Adrenal gland (tissue), 12 donors: ENCODE measurements around the gene EHD1. TPM values are rescaled to one million over a fixed set of nuclear protein-coding genes. Genes with fewer than 3 reads are reported as not detected.

Experiments used
- DNase-seq, 7 donors: peaks; one replicate each; pipeline ENCODE4 v3.0.0-alpha.2; 2019 to 2020
- H3K27ac ChIP-seq, 5 donors: fragments of 200-600 bp; sonication (generic) in 4 of 5; 1 replicate in 3 of 5; 2 replicates in 2 of 5; pipeline versions ENCODE4 v1.5.1 to v1.8.0; 2016 to 2020; ENCODE audit warnings: mild to moderate bottlenecking in 1 of 5
- H3K27me3 ChIP-seq: fragments of 200-600 bp; 2 replicates; pipeline ENCODE4 v1.8.0; 2021
- H3K36me3 ChIP-seq, 2 donors: fragments of 200-600 bp; replicated peaks in 1 of 2; 1 replicate in 1 of 2; 2 replicates in 1 of 2; pipeline versions ENCODE4 v1.5.1 to v1.8.0; 2018 to 2022
- H3K4me1 ChIP-seq, 2 donors: fragments of 200-600 bp; replicated peaks in 1 of 2; 1 replicate in 1 of 2; 2 replicates in 1 of 2; pipeline versions ENCODE4 v1.5.1 to v1.8.0; 2018 to 2021
- H3K4me3 ChIP-seq, 4 donors: fragments of 200-600 bp; sonication (generic) in 3 of 4; one replicate each; pipeline ENCODE4 v1.5.1; 2016 to 2018
- H3K9me3 ChIP-seq, 3 donors: fragments of 200-600 bp; sonication (generic) in 1 of 3; replicated peaks in 1 of 3; 1 replicate in 2 of 3; 2 replicates in 1 of 3; pipeline versions ENCODE4 v1.5.1 to v1.8.0; 2016 to 2021
- CTCF ChIP-seq, 6 experiments: fragments of 450-650 bp in 4 of 6; fragments of 200-600 bp in 2 of 6; sonication (generic) in 1 of 6; IDR thresholded peaks; 1 replicate in 5 of 6; 2 replicates in 1 of 6; pipeline versions ENCODE4 v1.5.1 to v1.8.0; 2016 to 2021; ENCODE audit warnings: antibody characterized with exemption in 6 of 6, mild to moderate bottlenecking in 2 of 6, moderate library complexity in 1 of 6
- POLR2A ChIP-seq, 2 donors: fragments of 450-650 bp; IDR thresholded peaks; one replicate each; pipeline ENCODE4 v1.6.1; 2017; ENCODE audit warnings: antibody characterized with exemption in 2 of 2, mild to moderate bottlenecking in 2 of 2, moderate library complexity in 1 of 2
- WGBS, 4 donors: extraction: QIAGEN DNeasy Blood & Tissue Kit in 2 of 4; methylation state at CpG; one replicate each; pipeline versions ENCODE4 v1.1.5 to v1.1.7; 2013 to 2017; 5-methylcytosine and 5-hydroxymethylcytosine counted together
- intact Hi-C, 2 donors: fragments of 100-400 bp; cut with DNase I; formaldehyde crosslinking; loops; one replicate each; pipeline versions ENCODE4 v1.14.1 to v1.15.0; 2022 to 2023
- polyA plus RNA-seq, 3 donors: library from polyadenylated mRNA; stranded (reverse); fragments of 200-250 nt in 2 of 3; fragments of 350-450 nt in 1 of 3; fragmentation: Illumina TruSeq in 1 of 3; extraction: RNeasy Lipid Tissue Mini Kit (QIAGEN cat#74804) in 1 of 3; gene quantifications; one replicate each; pipeline ENCODE4 v1.2.3, GENCODE V29; 2013 to 2014
- total RNA-seq, 9 donors: library from RNA; depleted of rRNA in 4 of 9; stranded (reverse); fragments of >200 nt in 4 of 9; fragments of 120-200 nt in 1 of 9; fragmentation: NEBNext Ultra II Directional in 1 of 9; extraction: Animal tissue kit (Norgen Biotek cat#: 25700) in 1 of 9; gene quantifications; one replicate each; pipeline versions ENCODE4 v1.1.0 to v1.2.4, GENCODE V29; 2013 to 2023
- donor health status: healthy with polysubstance abuse.
- donor health status: Bipolar disorder and iron deficiency.
- donor health status: DM: yes; HTN: yes; CAD: no.
- donor health status: DM: no; HTN: no; CAD: no.
- donor health status: DM: no; HTN: no; CAD: no.
- donor health status: DM: yes; HTN: yes; CAD: no.

Gene EHD1
- total and polyA plus RNA-seq, 12 donors, result 14.3 to 107 (median 52.9) TPM

- DNase-seq, result no peak
- no peak for TF ChIP-seq POLR2A (IDR thresholded peaks at IDR 0.05)
- no peak for TF ChIP-seq CTCF (IDR thresholded peaks at IDR 0.05)
- intact Hi-C loops, result no loop called here
- 66 to 77% (median 72%) methylated on average over 3 of the region's 3 CpGs for WGBS, 4 donors
- Histone ChIP-seq H3K9me3 (no peaks in the 10 kb centered on the region), H3K4me3 (no peak overlapping the region), H3K4me1 (peaks cover 23 to 52% of the 10 kb centered on the region in 2 donors), H3K27me3 (no peaks in the 10 kb centered on the region), H3K27ac (peak overlapping the region in 1 of 5 donors; percentile 68), H3K36me3 (peaks cover 0 to 36% of the 10 kb centered on the region in 2 donors)
These were observed 6.9 kb downstream of the EHD1 start for GRCh38 chr11:64871492-64871891.

GRCh38 chr11:64870893-64871466, 7.4 kb downstream of the EHD1 start:
- intact Hi-C loops, result no loop called here
- no peak for DNase-seq
- peaks cover 0 to 36% of the 10 kb centered on the region in 2 donors for H3K36me3 ChIP-seq
- no peaks in the 10 kb centered on the region for H3K27me3 ChIP-seq
- no peaks in the 10 kb centered on the region for H3K9me3 ChIP-seq
- H3K4me3 ChIP-seq, result no peak overlapping the region
- 66 to 93% (median 71%) methylated on average over 3 to 20 of the region's 20 CpGs for WGBS, 4 donors
- H3K4me1 ChIP-seq, result peaks cover 18 to 50% of the 10 kb centered on the region in 2 donors
- TF ChIP-seq POLR2A (IDR thresholded peaks at IDR 0.05) (no peak), CTCF (IDR thresholded peaks at IDR 0.05) (no peak)
- H3K27ac ChIP-seq, result peak overlapping the region in 3 of 5 donors; percentile 34 to 76 (median 68)

GRCh38 chr11:64870176-64870892, 8.1 kb downstream of the EHD1 start:
- H3K27ac ChIP-seq, result peak overlapping the region in 3 of 5 donors; percentile 34 to 76 (median 68)
- H3K4me1 ChIP-seq, result peaks cover 11 to 50% of the 10 kb centered on the region in 2 donors
- peak in 3 of 7 donors; percentile 49 to 58 (median 56) for DNase-seq
- TF ChIP-seq POLR2A (IDR thresholded peaks at IDR 0.05) (no peak), CTCF (IDR thresholded peaks at IDR 0.05) (no peak)
- H3K36me3 ChIP-seq, result peaks cover 0 to 36% of the 10 kb centered on the region in 2 donors
- no peak overlapping the region for H3K4me3 ChIP-seq
- no peaks in the 10 kb centered on the region for H3K9me3 ChIP-seq
- intact Hi-C loops, result no loop called here
- 37 to 68% (median 47%) methylated on average over 6 to 19 of the region's 19 CpGs for WGBS, 4 donors
- H3K27me3 ChIP-seq, result no peaks in the 10 kb centered on the region

- H3K27ac ChIP-seq, result peak overlapping the region in 2 of 5 donors; percentile 68 to 76
- intact Hi-C loops, result no loop called here
- DNase-seq, result no peak
- H3K36me3 ChIP-seq, result peaks cover 0 to 34% of the 10 kb centered on the region in 2 donors
- H3K4me3 ChIP-seq, result no peak overlapping the region
- H3K4me1 ChIP-seq, result peaks cover 17 to 50% of the 10 kb centered on the region in 2 donors
- H3K9me3 ChIP-seq, result no peaks in the 10 kb centered on the region
- WGBS, 4 donors, result 69 to 79% (median 77%) methylated on average over 4 to 9 of the region's 9 CpGs
- no peaks in the 10 kb centered on the region for H3K27me3 ChIP-seq
- TF ChIP-seq CTCF (IDR thresholded peaks at IDR 0.05) (no peak), POLR2A (IDR thresholded peaks at IDR 0.05) (no peak)
These were observed 8.7 kb downstream of the EHD1 start for GRCh38 chr11:64869571-64870175.
